HG02973 (cell line): ENCODE measurements around the gene SURF6.
"Not testable (repeated sequence)": the region's sequence is repeated elsewhere in the genome, so short reads cannot be mapped to it uniquely, and the experiment has no call there.

Source experiments
- ATAC-seq: cut with Tn5 transposase; IDR thresholded peaks from one replicate; pipeline ENCODE4 v1.9.1; 2021; ENCODE audit warnings: moderate library complexity; ENCODE audit not compliant: unreplicated experiment

Gene SURF6

GRCh38 chr9:133335924-133336811 is at the start of gene SURF6:
Gene SURF6, minus strand, starts transcription at chr9:133336188. Its CDS starts 56 bp downstream, at chr9:133336132.
- peak; percentile 82 for ATAC-seq

- ATAC-seq, result no peak
Observed at GRCh38 chr9:133385452-133385851, 49.5 kb upstream of the SURF6 start.

DNA sequence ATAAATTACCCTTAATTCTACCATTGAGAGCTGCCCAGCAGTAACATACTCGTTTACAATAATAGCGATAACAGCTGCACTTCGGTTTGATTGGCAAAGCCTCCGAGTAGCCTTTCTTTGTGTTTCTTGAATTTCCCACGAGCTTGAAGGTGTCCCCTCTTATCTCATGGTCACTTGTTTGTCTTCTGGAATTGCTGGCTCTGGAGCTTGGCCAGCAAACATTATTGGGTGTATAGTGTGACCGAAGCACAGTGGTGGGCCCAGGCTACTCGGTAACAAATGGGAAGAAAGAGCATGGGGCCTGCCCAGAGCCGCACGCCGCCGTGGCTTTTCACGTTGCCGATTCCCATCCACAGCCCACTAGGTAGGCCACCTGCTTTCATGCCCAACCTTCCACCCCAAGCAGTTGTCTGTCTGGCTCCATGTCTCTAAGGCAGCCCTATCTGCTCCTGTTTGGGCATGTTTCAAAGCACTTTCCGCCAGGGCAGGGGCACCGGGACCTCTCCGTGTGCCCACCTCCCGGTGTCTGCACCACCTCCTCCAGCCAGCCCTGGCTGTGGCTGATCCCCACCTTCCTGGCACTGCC is 48.8 kb upstream of the SURF6 start:
- ATAC-seq, result no peak

- ATAC-seq, result no peak
Observed at GRCh38 chr9:133383438-133383837, 47.5 kb upstream of the SURF6 start.

DNA sequence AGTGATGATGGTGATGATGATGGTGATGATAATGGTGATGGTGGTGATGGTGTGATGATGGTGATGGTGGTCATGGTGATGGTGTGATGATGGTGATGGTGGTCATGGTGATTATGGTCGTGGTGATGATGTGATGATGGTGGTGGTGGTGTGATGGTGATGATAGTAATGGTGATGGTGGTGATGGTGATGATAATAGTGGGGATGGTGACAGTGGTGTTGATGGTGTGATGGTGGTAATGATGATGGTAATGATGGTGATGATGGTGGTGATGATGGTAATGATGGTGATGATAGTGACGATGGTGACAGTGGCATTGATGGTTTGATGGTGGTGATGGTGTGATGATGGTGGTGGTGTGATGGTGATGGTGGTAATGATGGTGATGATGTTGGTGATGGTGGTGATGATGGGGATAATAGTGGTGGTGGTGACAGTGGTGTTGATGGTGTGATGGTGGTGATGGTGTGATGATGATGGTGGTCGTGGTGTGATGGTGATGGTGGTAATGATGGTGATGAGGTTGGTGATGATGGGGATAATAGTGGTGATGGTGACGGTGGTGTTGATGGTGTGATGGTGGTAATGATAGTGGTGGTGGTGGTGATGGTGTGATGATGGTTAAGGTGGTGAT is 46.6 kb upstream of the SURF6 start:
- ATAC-seq, result no peak

GRCh38 chr9:133380734-133381133 is 44.7 kb upstream of the SURF6 start:
- ATAC-seq, result no peak

GRCh38 chr9:133379153-133380086 is 43.4 kb upstream of the SURF6 start:
- no peak for ATAC-seq

- no peak for ATAC-seq
Observed at GRCh38 chr9:133378408-133378962, 42.5 kb upstream of the SURF6 start.

DNA sequence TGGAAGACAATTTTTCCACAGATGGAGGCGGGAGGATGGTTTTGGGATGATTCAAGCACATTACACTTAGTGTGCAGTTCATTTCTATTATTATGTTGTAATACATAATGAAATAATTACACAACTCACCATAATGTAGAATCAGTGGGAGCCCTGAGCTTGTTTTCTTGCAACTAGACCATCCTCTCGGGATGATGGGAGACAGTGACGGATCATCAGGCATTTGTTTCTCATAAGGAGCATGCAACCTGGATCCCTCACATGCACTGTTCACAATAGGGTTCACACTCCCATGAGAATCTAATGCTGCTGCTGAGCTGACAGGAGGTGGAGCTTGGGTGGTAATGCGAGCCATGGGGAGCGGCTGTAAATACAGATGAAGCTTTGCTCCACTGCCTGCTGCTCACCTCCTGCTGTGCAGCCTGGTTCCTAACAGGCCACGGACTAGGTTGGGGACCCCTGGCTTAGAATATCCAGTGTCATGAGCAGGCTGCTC is 41.8 kb upstream of the SURF6 start:
- ATAC-seq, result no peak

DNA sequence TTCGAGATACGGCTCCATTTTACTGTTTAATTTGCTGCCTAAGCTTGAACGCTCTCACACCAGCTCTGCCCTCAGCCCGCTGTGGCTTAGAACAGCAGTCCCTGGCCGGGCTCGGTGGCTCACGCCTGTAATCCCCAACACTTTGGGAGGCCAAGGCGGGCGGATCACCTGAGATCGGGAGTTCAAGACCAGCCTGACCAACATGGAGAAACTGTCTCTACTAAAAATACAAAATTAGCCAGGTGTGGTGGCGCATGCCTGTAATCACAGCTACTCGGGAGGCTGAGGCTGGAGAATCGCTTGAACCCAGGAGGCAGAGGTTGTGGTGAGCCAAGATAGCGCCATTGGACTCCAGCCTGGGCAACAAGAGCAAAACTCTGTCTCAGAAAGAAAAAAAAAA is 41.3 kb upstream of the SURF6 start:
- not testable (repeated sequence) for ATAC-seq

GRCh38 chr9:133375724-133376654 is 40.0 kb upstream of the SURF6 start, which contains the start of the genes STKLD1 and SURF4:
Gene STKLD1, plus strand, starts transcription at chr9:133376366. Its CDS starts 108 bp downstream, at chr9:133376474.
Gene SURF4, minus strand, starts transcription at chr9:133376060. Its CDS starts 91 bp downstream, at chr9:133375969.
- peak; percentile 84 for ATAC-seq

DNA sequence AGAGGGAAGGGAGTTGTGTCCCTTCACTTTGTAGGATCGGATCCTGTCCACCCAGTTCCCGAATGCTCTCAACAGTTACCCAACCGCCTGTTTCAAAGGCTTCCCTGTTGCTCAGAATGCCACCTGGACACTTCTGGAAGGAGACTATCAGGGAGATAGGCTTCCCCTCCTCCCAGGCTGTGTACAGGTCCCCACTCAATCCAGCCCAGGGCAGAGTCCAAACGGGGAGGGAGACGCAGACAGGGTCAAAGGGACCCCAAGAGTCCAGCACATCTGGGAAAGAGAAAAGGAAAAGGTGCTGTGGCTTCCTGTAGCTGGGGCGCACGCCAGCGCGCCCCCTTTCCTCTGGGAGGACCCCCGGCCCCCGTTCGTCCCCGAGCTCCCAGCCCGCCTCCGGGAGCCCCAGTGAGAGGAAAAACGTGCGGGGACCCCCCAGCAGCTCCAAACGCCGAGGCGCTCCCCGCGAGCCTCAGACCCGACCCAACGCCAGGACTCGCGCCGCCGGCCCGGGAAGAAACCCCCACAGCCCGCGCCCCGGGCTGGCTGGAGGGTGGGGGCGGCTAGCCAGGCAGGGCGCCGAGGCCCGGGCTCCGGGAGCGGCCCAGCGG is 39.2 kb upstream of the SURF6 start:
- peak; percentile 4 for ATAC-seq

GRCh38 chr9:133374612-133375115 is 38.7 kb upstream of the SURF6 start:
- ATAC-seq, result no peak

GRCh38 chr9:133372144-133372543 is 36.2 kb upstream of the SURF6 start:
- no peak for ATAC-seq

- ATAC-seq, result no peak
Observed at GRCh38 chr9:133371261-133371711, 35.3 kb upstream of the SURF6 start.

- no peak for ATAC-seq
Observed at GRCh38 chr9:133370685-133371084, 34.7 kb upstream of the SURF6 start.

- ATAC-seq, result no peak
Observed at GRCh38 chr9:133369933-133370332, 33.9 kb upstream of the SURF6 start.

DNA sequence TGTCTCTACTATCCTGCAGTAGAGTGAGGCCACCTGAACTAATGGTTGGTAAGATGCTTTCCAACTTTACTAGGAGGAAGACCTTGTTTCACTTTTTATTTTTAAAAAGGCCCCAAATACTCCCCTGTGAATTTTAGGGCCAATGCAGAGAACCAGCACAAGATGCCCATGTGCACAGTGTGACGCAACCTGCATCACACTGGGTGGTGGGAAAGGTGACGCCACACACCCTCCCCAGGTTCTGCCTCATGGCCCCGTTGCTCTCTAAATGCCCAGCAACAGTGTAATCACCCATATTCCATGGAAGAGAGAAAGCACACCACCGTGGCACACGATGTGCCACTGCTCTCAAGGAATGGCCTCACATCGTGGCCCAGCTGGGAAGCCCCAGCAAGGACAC is 33.4 kb upstream of the SURF6 start:
- ATAC-seq, result no peak
